GM20431 (cell line): Measurements from ENCODE around the gene SBDS.
"Not testable (repeated sequence)": the region's sequence is repeated elsewhere in the genome, so short reads cannot be mapped to it uniquely, and the experiment has no call there.

ENCODE experiments used
- in situ Hi-C: fragments of 300-500 bp; cut with MseI, MboI; formaldehyde crosslinking; loops from one replicate; pipeline ENCODE4 v1.15.0; 2020; ENCODE audit warnings: low sequenced_read_pairs; ENCODE audit not compliant: unreplicated experiment

Gene SBDS

GRCh38 chr7:66995050-66995776, at the start of gene SBDS:
Gene SBDS, minus strand, starts transcription at chr7:66995586. Its CDS starts 169 bp downstream, at chr7:66995417.
- in situ Hi-C loops = not testable (repeated sequence)

GRCh38 chr7:67043559-67043930, 48.2 kb upstream of the SBDS start:
- in situ Hi-C loops = not testable (repeated sequence)

GRCh38 chr7:67042781-67043558, 47.6 kb upstream of the SBDS start:
- in situ Hi-C loops = not testable (repeated sequence)

- in situ Hi-C loops = not testable (repeated sequence)
These were observed 45.4 kb upstream of the SBDS start for GRCh38 chr7:67040832-67041231.

GRCh38 chr7:67036432-67037395, 41.3 kb upstream of the SBDS start:
- in situ Hi-C loops = not testable (repeated sequence)

- in situ Hi-C loops = no loop called here
These were observed 37.9 kb upstream of the SBDS start for GRCh38 chr7:67033251-67033650.

GRCh38 chr7:67031685-67032084, 36.3 kb upstream of the SBDS start:
- in situ Hi-C loops = not testable (repeated sequence)

- in situ Hi-C loops = not testable (repeated sequence)
These were observed 30.1 kb upstream of the SBDS start for GRCh38 chr7:67025459-67025858.

- in situ Hi-C loops = no loop called here
These were observed 27.1 kb upstream of the SBDS start for GRCh38 chr7:67022511-67022910.

- in situ Hi-C loops = no loop called here
These were observed 25.9 kb upstream of the SBDS start for GRCh38 chr7:67021260-67021659.

GRCh38 chr7:67019562-67020390, 24.4 kb upstream of the SBDS start:
- in situ Hi-C loops = no loop called here

- in situ Hi-C loops = no loop called here
These were observed 23.6 kb upstream of the SBDS start for GRCh38 chr7:67018940-67019339.

- in situ Hi-C loops = not testable (repeated sequence)
These were observed 22.6 kb upstream of the SBDS start for GRCh38 chr7:67017971-67018370.

- in situ Hi-C loops = not testable (repeated sequence)
These were observed 18.8 kb upstream of the SBDS start for GRCh38 chr7:67014076-67014622.

- in situ Hi-C loops = not testable (repeated sequence)
These were observed 14.3 kb upstream of the SBDS start for GRCh38 chr7:67009677-67010076.

- in situ Hi-C loops = no loop called here
These were observed 12.9 kb upstream of the SBDS start for GRCh38 chr7:67008260-67008659.

GRCh38 chr7:67006965-67007364, 11.6 kb upstream of the SBDS start:
- in situ Hi-C loops = no loop called here

GRCh38 chr7:67004145-67004544, 8.8 kb upstream of the SBDS start:
- in situ Hi-C loops = not testable (repeated sequence)

GRCh38 chr7:67000601-67001258, 5.3 kb upstream of the SBDS start:
- in situ Hi-C loops = not testable (repeated sequence)
